HG03025 (cell line): ENCODE measurements around the gene DAB1.

Source experiments
- ATAC-seq: cut with Tn5 transposase; IDR thresholded peaks from one replicate; pipeline ENCODE4 v1.9.1; 2021; ENCODE audit warnings: mild to moderate bottlenecking, moderate library complexity; ENCODE audit not compliant: unreplicated experiment, low FRiP score

Gene DAB1

GRCh38 chr1:57134803-57135202, 289.1 kb downstream of the DAB1 start:
- ATAC-seq = no peak

- ATAC-seq = no peak
Measured at GRCh38 chr1:57133686-57134085, 290.2 kb downstream of the DAB1 start.

- ATAC-seq = no peak
Measured at GRCh38 chr1:57132993-57133622, 290.8 kb downstream of the DAB1 start.

GRCh38 chr1:57131701-57132394, 292.0 kb downstream of the DAB1 start:
- no peak for ATAC-seq

- no peak for ATAC-seq
Measured at GRCh38 chr1:57131257-57131656, 292.6 kb downstream of the DAB1 start.

- ATAC-seq = no peak
Measured at GRCh38 chr1:57129865-57130264, 294.0 kb downstream of the DAB1 start.

GRCh38 chr1:57127976-57128375, 295.9 kb downstream of the DAB1 start:
- no peak for ATAC-seq

- ATAC-seq = no peak
Measured at GRCh38 chr1:57124768-57125446, 299.0 kb downstream of the DAB1 start.

- no peak for ATAC-seq
Measured at GRCh38 chr1:57124170-57124569, 299.7 kb downstream of the DAB1 start.

- no peak for ATAC-seq
Measured at GRCh38 chr1:57122031-57122430, 301.8 kb downstream of the DAB1 start.

- no peak for ATAC-seq
Measured at GRCh38 chr1:57118948-57119603, 304.8 kb downstream of the DAB1 start.

- ATAC-seq = no peak
Measured at GRCh38 chr1:57117753-57118152, 306.1 kb downstream of the DAB1 start.

GRCh38 chr1:57116871-57117270, 307.0 kb downstream of the DAB1 start:
- no peak for ATAC-seq

GRCh38 chr1:57115030-57115614, 308.7 kb downstream of the DAB1 start:
- ATAC-seq = no peak

GRCh38 chr1:57112148-57112547, 311.7 kb downstream of the DAB1 start:
- no peak for ATAC-seq

GRCh38 chr1:57111175-57111574, 312.7 kb downstream of the DAB1 start:
- ATAC-seq = no peak

GRCh38 chr1:57109883-57110282, 314.0 kb downstream of the DAB1 start:
- no peak for ATAC-seq

GRCh38 chr1:57109247-57109646, 314.6 kb downstream of the DAB1 start:
- ATAC-seq = no peak

GRCh38 chr1:57106296-57106695, 317.6 kb downstream of the DAB1 start:
- no peak for ATAC-seq

GRCh38 chr1:57102561-57103326, 321.1 kb downstream of the DAB1 start:
- no peak for ATAC-seq
